Ascending aorta (tissue), 2 donors: Measurements from ENCODE around the gene VWA8. TPM values are rescaled to one million over a fixed set of nuclear protein-coding genes. Genes with fewer than 3 reads are reported as not detected.

ENCODE experiments used
- DNase-seq, 2 donors: peaks; one replicate each; pipeline ENCODE4 v3.0.0-alpha.2; 2019; ENCODE audit warnings: low spot score in 2 of 2
- H3K27ac ChIP-seq, 2 donors: fragments of 200-600 bp; sonication (generic); one replicate each; pipeline ENCODE4 v1.5.1; 2016 to 2017; ENCODE audit warnings: mild to moderate bottlenecking in 1 of 2
- H3K27me3 ChIP-seq: fragments of 200-600 bp; sonication (generic); one replicate; pipeline ENCODE4 v1.5.1; 2017
- H3K36me3 ChIP-seq, 2 donors: fragments of 200-600 bp; sonication (generic); one replicate each; pipeline ENCODE4 v1.5.1; 2016
- H3K4me1 ChIP-seq, 2 donors: fragments of 200-600 bp; sonication (generic); one replicate each; pipeline ENCODE4 v1.5.1; 2016 to 2017; ENCODE audit warnings: mild to moderate bottlenecking in 1 of 2
- H3K4me3 ChIP-seq, 2 donors: fragments of 200-600 bp; sonication (generic); one replicate each; pipeline ENCODE4 v1.5.1; 2016 to 2017; ENCODE audit warnings: mild to moderate bottlenecking in 1 of 2
- H3K9me3 ChIP-seq, 2 donors: fragments of 200-600 bp; sonication (generic); one replicate each; pipeline ENCODE4 v1.5.1; 2016
- CTCF ChIP-seq, 3 experiments: fragments of 200-600 bp in 2 of 3; fragments of 450-650 bp in 1 of 3; sonication (generic) in 2 of 3; IDR thresholded peaks; one replicate each; pipeline ENCODE4 v1.5.1; 2016 to 2019; ENCODE audit warnings: antibody characterized with exemption in 3 of 3, mild to moderate bottlenecking in 1 of 3, moderate library complexity in 1 of 3
- intact Hi-C: fragments of 100-400 bp; cut with DNase I; formaldehyde crosslinking; loops from one replicate; pipeline ENCODE4 v1.15.1; 2023
- total RNA-seq: library from RNA; depleted of rRNA; stranded (reverse); fragments of >200 nt; gene quantifications from one replicate; pipeline ENCODE4 v1.1.0, GENCODE V29; 2016

Gene VWA8
- total RNA-seq, 1 donor from 2014 or later, result 10.4 TPM

GRCh38 chr13:41678848-41679247 lies 282.1 kb downstream of the VWA8 start:
- H3K4me3 ChIP-seq, result no peak overlapping the region
- H3K27me3 ChIP-seq, result no peaks in the 10 kb centered on the region
- intact Hi-C loops, result no loop called here
- no peak for DNase-seq
- TF ChIP-seq CTCF (IDR thresholded peaks at IDR 0.05), result no peak
- H3K36me3 ChIP-seq, result no peaks in the 10 kb centered on the region
- peaks cover 0 to 9% of the 10 kb centered on the region in 2 donors for H3K4me1 ChIP-seq
- peak overlapping the region; percentile 51 to 63 for H3K27ac ChIP-seq
- H3K9me3 ChIP-seq, result no peaks in the 10 kb centered on the region

GRCh38 chr13:41678249-41678648 lies 282.7 kb downstream of the VWA8 start:
- TF ChIP-seq CTCF (IDR thresholded peaks at IDR 0.05), result no peak
- Histone ChIP-seq H3K4me3 (no peak overlapping the region), H3K27ac (peak overlapping the region; percentile 51 to 63), H3K4me1 (peaks cover 0 to 9% of the 10 kb centered on the region in 2 donors), H3K36me3 (no peaks in the 10 kb centered on the region), H3K27me3 (no peaks in the 10 kb centered on the region), H3K9me3 (no peaks in the 10 kb centered on the region)
- intact Hi-C loops, result no loop called here
- no peak for DNase-seq

- Histone ChIP-seq H3K27me3 (no peaks in the 10 kb centered on the region), H3K4me1 (peaks cover 0 to 9% of the 10 kb centered on the region in 2 donors), H3K4me3 (no peak overlapping the region), H3K36me3 (no peaks in the 10 kb centered on the region), H3K9me3 (no peaks in the 10 kb centered on the region), H3K27ac (no peak overlapping the region)
- no peak for TF ChIP-seq CTCF (IDR thresholded peaks at IDR 0.05)
- DNase-seq, result no peak
- intact Hi-C loops, result no loop called here
These were observed 285.6 kb downstream of the VWA8 start for GRCh38 chr13:41675306-41675705.

- no peaks in the 10 kb centered on the region for H3K9me3 ChIP-seq
- no peak for DNase-seq
- no peaks in the 10 kb centered on the region for H3K36me3 ChIP-seq
- intact Hi-C loops, result no loop called here
- TF ChIP-seq CTCF (IDR thresholded peaks at IDR 0.05), result no peak
- H3K4me1 ChIP-seq, result peaks cover 0 to 9% of the 10 kb centered on the region in 2 donors
- no peak overlapping the region for H3K4me3 ChIP-seq
- H3K27me3 ChIP-seq, result no peaks in the 10 kb centered on the region
- no peak overlapping the region for H3K27ac ChIP-seq
These were observed 286.7 kb downstream of the VWA8 start for GRCh38 chr13:41674246-41674645.

- peaks cover 0 to 6% of the 10 kb centered on the region in 2 donors for H3K4me1 ChIP-seq
- DNase-seq, result no peak
- no peak overlapping the region for H3K4me3 ChIP-seq
- H3K27ac ChIP-seq, result no peak overlapping the region
- no peaks in the 10 kb centered on the region for H3K9me3 ChIP-seq
- H3K27me3 ChIP-seq, result no peaks in the 10 kb centered on the region
- no peaks in the 10 kb centered on the region for H3K36me3 ChIP-seq
- TF ChIP-seq CTCF (IDR thresholded peaks at IDR 0.05), result no peak
- intact Hi-C loops, result no loop called here
These were observed 287.3 kb downstream of the VWA8 start for GRCh38 chr13:41673640-41674039.

- Histone ChIP-seq H3K36me3 (no peaks in the 10 kb centered on the region), H3K4me1 (peaks cover 0 to 2% of the 10 kb centered on the region in 2 donors), H3K27ac (no peak overlapping the region), H3K9me3 (no peaks in the 10 kb centered on the region), H3K4me3 (no peak overlapping the region), H3K27me3 (no peaks in the 10 kb centered on the region)
- intact Hi-C loops, result no loop called here
- DNase-seq, result no peak
- TF ChIP-seq CTCF (IDR thresholded peaks at IDR 0.05), result no peak
These were observed 290.0 kb downstream of the VWA8 start for GRCh38 chr13:41670873-41671443.
